GM12878 (cell line): ENCODE data around the gene LRBA. TPM values are rescaled to one million over a fixed set of nuclear protein-coding genes. Genes with fewer than 3 reads are reported as not detected.

Experiments
- ATAC-seq: fragments of 200-7000 bp; cut with Tn5 transposase; 3 replicates; pipeline ENCODE4 v1.9.1; 2020; ENCODE audit warnings: mild to moderate bottlenecking, moderate library complexity
- BruUV-seq: library from RNA; stranded (reverse); fragments of 400-500 nt; replicated peaks from 2 replicates; lab custom pipeline; 2021; lab: Mats Ljungman, UMichigan
- CTCF ChIA-PET: fragments of 300-600 bp; sonication (Branson Sonifier 250); formaldehyde crosslinking; extraction: SDS; loops from one replicate; lab custom pipeline; 2021; ENCODE audit warnings: inconsistent platforms; lab: Yijun Ruan, JAX
- POLR2A ChIA-PET: fragments of 350-600 bp; formaldehyde crosslinking; extraction: SDS; loops from one replicate; lab custom pipeline; 2021; ENCODE audit warnings: inconsistent platforms; lab: Charles Lee
- RAD21 ChIA-PET: fragments of 300-600 bp; sonication (Branson Sonifier 250); formaldehyde crosslinking; loops from one replicate; lab custom pipeline; 2023; ENCODE audit warnings: antibody characterized with exemption; ENCODE audit not compliant: unreplicated experiment; lab: Charles Lee
- SMC1A ChIA-PET: fragments of 300-600 bp; sonication (Branson Sonifier 250); formaldehyde crosslinking; loops from one replicate; lab custom pipeline; 2023; ENCODE audit not compliant: unreplicated experiment, uncharacterized antibody; lab: Charles Lee
- DNase-seq: peaks from one replicate; pipeline ENCODE4 v3.0.0-alpha.2; 2011; ENCODE audit warnings: low read depth, low spot score
- FAIRE-seq: peaks from 3 replicates; lab custom pipeline; 2011; peaks lifted over from hg19 to GRCh38; lab: Jason Lieb, UNC
- H2AFZ ChIP-seq: 2 replicates; pipeline ENCODE4 v1.6.0; 2011; ENCODE audit warnings: low read depth, low read length, control low read depth; ENCODE audit not compliant: control insufficient read depth
- H3K27ac ChIP-seq: 2 replicates; pipeline ENCODE4 v1.5.1; 2011; ENCODE audit warnings: control low read depth; ENCODE audit not compliant: control insufficient read depth, insufficient read depth
- H3K27me3 ChIP-seq, 2 experiments: replicated peaks in 1 of 2; 2 replicates each; pipeline versions ENCODE4 v1.6.0 to v1.6.1; 2011; ENCODE audit warnings: low read length in 1 of 2; ENCODE audit not compliant: control insufficient read depth in 2 of 2, insufficient read depth in 2 of 2
- H3K36me3 ChIP-seq, 2 experiments: 2 replicates each; pipeline ENCODE4 v1.5.1; 2011; ENCODE audit warnings: low read length in 1 of 2; ENCODE audit not compliant: control insufficient read depth in 2 of 2, insufficient read depth in 2 of 2
- H3K4me1 ChIP-seq: 2 replicates; pipeline ENCODE4 v1.6.1; 2011; ENCODE audit warnings: mild to moderate bottlenecking, low read length, moderate library complexity, mixed read lengths; ENCODE audit not compliant: control insufficient read depth, insufficient read depth
- H3K4me2 ChIP-seq: 2 replicates; pipeline ENCODE4 v1.6.0; 2011; ENCODE audit warnings: control low read depth; ENCODE audit not compliant: control insufficient read depth, insufficient read depth
- H3K4me3 ChIP-seq: fragments of 200-600 bp; sonication (generic); 2 replicates; pipeline ENCODE4 v1.5.1; 2016
- H3K79me2 ChIP-seq: 2 replicates; pipeline ENCODE4 v1.6.0; 2011; ENCODE audit warnings: low read length; ENCODE audit not compliant: control insufficient read depth, insufficient read depth
- H3K9ac ChIP-seq: 2 replicates; pipeline ENCODE4 v1.8.0; 2011; ENCODE audit warnings: low read length, control low read depth, mixed read lengths; ENCODE audit not compliant: control insufficient read depth, insufficient read depth
- H3K9me3 ChIP-seq: replicated peaks from 3 replicates; pipeline ENCODE4 v1.5.1; 2011; ENCODE audit warnings: mild to moderate bottlenecking, low read length; ENCODE audit not compliant: control insufficient read depth, insufficient read depth
- H4K20me1 ChIP-seq: 2 replicates; pipeline ENCODE4 v1.6.0; 2011; ENCODE audit not compliant: control insufficient read depth, insufficient read depth
- CBFB ChIP-seq: IDR thresholded peaks from 2 replicates; pipeline ENCODE4 v1.6.1; 2016; ENCODE audit warnings: antibody characterized with exemption, low read depth
- EED ChIP-seq: sonication (generic); IDR thresholded peaks from 2 replicates; pipeline ENCODE4 v1.6.1; 2016; ENCODE audit warnings: antibody characterized with exemption, low read depth
- MEF2A ChIP-seq: IDR thresholded peaks from 2 replicates; pipeline ENCODE4 v1.6.1; 2011; ENCODE audit warnings: low read depth, mild to moderate bottlenecking, low read length, moderate library complexity; ENCODE audit not compliant: insufficient read depth
- MXI1 ChIP-seq: fragments of 150-350 bp; IDR thresholded peaks from 2 replicates; pipeline ENCODE4 v1.6.1; 2011; ENCODE audit warnings: low read depth, mild to moderate bottlenecking, inconsistent platforms, low read length, improper control_type of control experiment
- NKRF ChIP-seq: fragments of 450-650 bp; conservative IDR thresholded peaks from 2 replicates; pipeline ENCODE4 v1.6.1; 2017; ENCODE audit warnings: mild to moderate bottlenecking, moderate library complexity
- RELA ChIP-seq: fragments of 450-650 bp; IDR thresholded peaks from 2 replicates; pipeline ENCODE4 v1.8.0; 2014; ENCODE audit warnings: borderline replicate concordance; ENCODE audit not compliant: partially characterized antibody
- RELB ChIP-seq: fragments of 450-650 bp; IDR thresholded peaks from 2 replicates; pipeline ENCODE4 v1.6.1; 2017; ENCODE audit warnings: low read depth, mild to moderate bottlenecking, moderate library complexity
- STAT3 ChIP-seq: IDR thresholded peaks from 2 replicates; pipeline ENCODE4 v1.6.1; 2011; ENCODE audit warnings: low read depth, low read length, improper control_type of control experiment
- TCF12 ChIP-seq: IDR thresholded peaks from 2 replicates; pipeline ENCODE4 v1.6.1; 2011; ENCODE audit warnings: low read depth, mild to moderate bottlenecking, low read length
- ZBED1 ChIP-seq: IDR thresholded peaks from 2 replicates; pipeline ENCODE4 v1.6.1; 2016; ENCODE audit warnings: borderline replicate concordance
- ZNF384 ChIP-seq: IDR thresholded peaks from 2 replicates; pipeline ENCODE4 v1.6.1; 2012; ENCODE audit warnings: low read depth, mild to moderate bottlenecking, low read length, improper control_type of control experiment, borderline replicate concordance
- WGBS: methylation state at CpG from one replicate; pipeline ENCODE4 v1.1.6; 2016; ENCODE audit warnings: low lambda C conversion rate; ENCODE audit not compliant: insufficient replicate concordance, insufficient coverage; ENCODE audit errors: missing lambda C conversion rate; 5-methylcytosine and 5-hydroxymethylcytosine counted together
- in situ Hi-C: fragments of 300-500 bp; cut with MboI; formaldehyde crosslinking; loops from 9 replicates; pipeline ENCODE4 v1.14.3; 2018; ENCODE audit warnings: mixed read lengths
- intact Hi-C: fragments of 100-400 bp; cut with micrococcal nuclease; formaldehyde crosslinking; loops from one replicate; pipeline ENCODE4 v1.14.2; 2022; ENCODE audit not compliant: unreplicated experiment
- polyA plus RNA-seq, 11 experiments: library from polyadenylated mRNA; depleted of rRNA in 4 of 11; unstranded in 6 of 11; stranded (reverse) in 5 of 11; fragments of >200 nt; fragmentation: Nextera tagmentation in 4 of 11; fragmentation: Illumina TruSeq in 1 of 11; extraction: Ambion mirVana in 4 of 11; extraction: Trizol in 1 of 11; gene quantifications; 1 replicate in 1 of 11; 2 replicates in 10 of 11; pipeline versions ENCODE4 v1.2.1 to v1.2.3, GENCODE V29; 2011 to 2016; ENCODE audit warnings: inconsistent platforms in 2 of 11, missing spikeins in 2 of 11, low read depth in 1 of 11
- total RNA-seq, 4 experiments: library from RNA; depleted of rRNA in 3 of 4; stranded (reverse); fragments of >200 nt in 3 of 4; fragmentation: Illumina TruSeq in 1 of 4; extraction: Trizol in 1 of 4; gene quantifications; 2 replicates each; pipeline versions ENCODE4 v1.2.1 to v1.2.3, GENCODE V29; 2013 to 2021
- TF ChIP-seq, protein P1 (sequence below): IDR thresholded peaks from 2 replicates; pipeline ENCODE4 v1.6.1; 2011; ENCODE audit warnings: low read depth, mild to moderate bottlenecking, low read length, moderate library complexity, borderline replicate concordance; ENCODE audit errors: extremely low read depth
- TF ChIP-seq, protein P2 (sequence below): IDR thresholded peaks from 2 replicates; pipeline ENCODE4 v1.6.1; 2012; ENCODE audit warnings: low read length, inconsistent platforms
- TF ChIP-seq, protein P3 (sequence below): IDR thresholded peaks from 2 replicates; pipeline ENCODE4 v1.6.1; 2011; ENCODE audit warnings: low read depth, low read length, improper control_type of control experiment, borderline replicate concordance

Gene LRBA
- total and polyA plus RNA-seq, 10 of the 15 experiments (the other 5 are each of a cell fraction or from before 2014, with no cell fraction given) = 20.3 to 93.4 (median 55.0) TPM

GRCh38 chr4:150962245-150962644, 52.8 kb downstream of the LRBA start:
- no peak overlapping the region for H3K27ac ChIP-seq
- no peak overlapping the region for H2AFZ ChIP-seq
- no peak overlapping the region for H3K4me2 ChIP-seq
- intact Hi-C loops (no loop called here), in situ Hi-C loops (no loop called here)
- H3K4me1 ChIP-seq = peaks cover 3% of the 10 kb centered on the region
- ChIA-PET POLR2A (interaction anchor here (0.6 to 2.8 kb wide), 7 partner anchors 9 to 43 kb away, joined by 3 to 11 read pairs (median 7); no protein-coding TSS in a partner anchor), RAD21 (interaction anchor here (0.6 to 4.0 kb wide), 15 partner anchors 9 to 390 kb away, joined by 3 to 36 read pairs (median 5); partner anchors contain the start of gene LRBA), CTCF (interaction anchor here (0.7 to 3.9 kb wide), 16 partner anchors 9 to 239 kb away, joined by 3 to 48 read pairs (median 6); partner anchors contain the start of gene LRBA), SMC1A (interaction anchor here (0.9 to 3.8 kb wide), 14 partner anchors 11 to 141 kb away, joined by 3 to 61 read pairs (median 4); no protein-coding TSS in a partner anchor)
- no peak overlapping the region for H3K4me3 ChIP-seq
- FAIRE-seq (peak; percentile 44), DNase-seq (no peak), ATAC-seq (peak; percentile 95)
- no peaks in the 10 kb centered on the region for H3K27me3 ChIP-seq
- no TSS peak for BruUV-seq
- no peak overlapping the region for H3K9ac ChIP-seq
- H3K79me2 ChIP-seq = peaks cover 17% of the 10 kb centered on the region
- H3K9me3 ChIP-seq = peaks cover 17% of the 10 kb centered on the region
- H3K36me3 ChIP-seq = peaks cover 0 to 4% of the 10 kb centered on the region in 2 experiments; a peak in 3 of 4 replicates
- WGBS = 50% methylated on average over 1 of the region's 1 CpG
- no peaks in the 10 kb centered on the region for H4K20me1 ChIP-seq
- TF ChIP-seq RELA = peak; percentile 22
- TF ChIP-seq RELB = peak; percentile 78; the same call in 1 of the 2 replicates
- TF ChIP-seq, protein P1, sequence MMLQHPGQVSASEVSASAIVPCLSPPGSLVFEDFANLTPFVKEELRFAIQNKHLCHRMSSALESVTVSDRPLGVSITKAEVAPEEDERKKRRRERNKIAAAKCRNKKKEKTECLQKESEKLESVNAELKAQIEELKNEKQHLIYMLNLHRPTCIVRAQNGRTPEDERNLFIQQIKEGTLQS = no peak
- no peak for TF ChIP-seq MXI1
- TF ChIP-seq ZBED1 = 0 out of 2 replicates have a peak, but pooled peaks have one; percentile 30
- peak; percentile 19; the same call in 1 of the 2 replicates for TF ChIP-seq ZNF384
- TF ChIP-seq NKRF = no peak
- TF ChIP-seq EED = 0 out of 2 replicates have a peak, but pooled peaks have one; percentile 29
- TF ChIP-seq TCF12 = 0 out of 2 replicates have a peak, but pooled peaks have one; percentile 16
- no peak for TF ChIP-seq CBFB
- TF ChIP-seq, protein P2, sequence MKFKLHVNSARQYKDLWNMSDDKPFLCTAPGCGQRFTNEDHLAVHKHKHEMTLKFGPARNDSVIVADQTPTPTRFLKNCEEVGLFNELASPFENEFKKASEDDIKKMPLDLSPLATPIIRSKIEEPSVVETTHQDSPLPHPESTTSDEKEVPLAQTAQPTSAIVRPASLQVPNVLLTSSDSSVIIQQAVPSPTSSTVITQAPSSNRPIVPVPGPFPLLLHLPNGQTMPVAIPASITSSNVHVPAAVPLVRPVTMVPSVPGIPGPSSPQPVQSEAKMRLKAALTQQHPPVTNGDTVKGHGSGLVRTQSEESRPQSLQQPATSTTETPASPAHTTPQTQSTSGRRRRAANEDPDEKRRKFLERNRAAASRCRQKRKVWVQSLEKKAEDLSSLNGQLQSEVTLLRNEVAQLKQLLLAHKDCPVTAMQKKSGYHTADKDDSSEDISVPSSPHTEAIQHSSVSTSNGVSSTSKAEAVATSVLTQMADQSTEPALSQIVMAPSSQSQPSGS = peak; percentile 54; the same call in 1 of the 2 replicates
- TF ChIP-seq STAT3 = no peak
- TF ChIP-seq, protein P3, sequence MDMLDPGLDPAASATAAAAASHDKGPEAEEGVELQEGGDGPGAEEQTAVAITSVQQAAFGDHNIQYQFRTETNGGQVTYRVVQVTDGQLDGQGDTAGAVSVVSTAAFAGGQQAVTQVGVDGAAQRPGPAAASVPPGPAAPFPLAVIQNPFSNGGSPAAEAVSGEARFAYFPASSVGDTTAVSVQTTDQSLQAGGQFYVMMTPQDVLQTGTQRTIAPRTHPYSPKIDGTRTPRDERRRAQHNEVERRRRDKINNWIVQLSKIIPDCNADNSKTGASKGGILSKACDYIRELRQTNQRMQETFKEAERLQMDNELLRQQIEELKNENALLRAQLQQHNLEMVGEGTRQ = no peak
- TF ChIP-seq MEF2A = no peak
